ENCODE results near the gene CDKL2. TPM values are rescaled to one million over a fixed set of nuclear protein-coding genes. Genes with fewer than 3 reads are reported as not detected.

CDKL2 gene
- polyA plus RNA-seq = 0.50 to 0.64 TPM (median 0.61 TPM) in 3 replicates
- polyA plus RNA-seq (2011; ENCODE audit: low read depth) = not detected
- 0.60 and 0.94 TPM in 2 replicates for polyA plus RNA-seq (2011; cell fraction: cytosol; rRNA removed)
- polyA plus RNA-seq (2011; cell fraction: nucleus; rRNA removed) = 0.69 and 1.0 TPM in 2 replicates
- 0.08 and 0.53 TPM in 2 replicates for polyA plus RNA-seq (2012; ENCODE audit: low replicate concordance)
- 0.45 to 3.4 TPM (median 1.6 TPM) in 3 replicates for polyA minus RNA-seq
- polyA minus RNA-seq (2011; cell fraction: cytosol; rRNA and poly(A)+ RNA removed) = not detected
- 2.1 and 2.9 TPM in 2 replicates for polyA minus RNA-seq (2011; cell fraction: nucleus; rRNA and poly(A)+ RNA removed)

DNA sequence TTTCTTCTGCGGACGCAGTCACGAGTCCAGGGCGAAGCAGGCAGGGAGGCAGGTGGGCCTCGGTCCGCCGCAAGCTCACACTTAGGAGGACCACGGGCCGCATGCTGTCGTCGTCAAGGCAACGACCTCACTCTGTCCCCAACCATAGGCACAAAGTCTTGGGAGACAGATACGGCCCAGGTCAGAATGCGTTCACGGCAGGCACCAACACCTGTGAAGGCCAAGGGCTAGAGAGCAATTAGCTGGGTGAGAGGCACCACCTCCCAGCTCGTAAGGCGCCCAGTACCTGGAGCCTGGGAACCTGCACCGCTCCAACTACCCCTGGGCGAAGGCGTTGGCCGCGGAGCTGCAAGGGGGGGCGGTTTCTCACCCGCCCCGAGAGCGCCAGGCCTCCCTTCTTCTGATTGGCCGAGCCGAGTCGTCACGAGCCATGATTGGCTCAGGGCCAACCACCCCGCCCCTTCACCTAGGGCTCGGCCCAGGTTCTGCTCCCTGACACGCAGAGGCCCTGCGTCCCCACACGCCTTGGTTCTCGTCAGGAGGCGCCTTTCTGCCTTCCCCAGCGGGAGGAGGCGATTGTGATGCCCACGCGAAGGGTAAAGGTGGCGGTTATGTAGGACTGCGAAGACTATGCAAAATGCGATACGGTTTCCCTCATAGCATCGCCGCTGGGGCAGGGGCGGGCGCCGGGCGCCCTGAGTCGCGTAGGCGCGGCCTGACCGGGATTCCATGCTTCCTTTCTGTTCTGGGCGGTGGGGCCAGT, at the start of gene CDKL2:
CDKL2 (minus strand) TSS at position 355 of the 763 bp plus-strand sequence. CDS start 4,540 bp downstream, outside the sequence.
- Histone ChIP-seq H3K4me3 (ENCODE audit: control insufficient read depth in 2 of 3, extremely low read depth in 1 of 3, insufficient read depth in 2 of 3, low read depth in 1 of 3, low read length in 3 of 3) (peak within 1 kb of the TSS; percentile 40 to 90 (median 73)), H3K9me3 (ENCODE audit: control insufficient read depth, low read depth, low read length) (no peaks in the 10 kb centered on the region), H3K4me2 (ENCODE audit: control insufficient read depth, extremely low read depth, insufficient read depth, low read depth, low read length) (peak within 1 kb of the TSS; percentile 97), H3K9me1 (ENCODE audit: control insufficient read depth, extremely low read depth, insufficient read depth, low read length) (no peaks in the 10 kb centered on the region), H4K20me1 (ENCODE audit: control insufficient read depth, extremely low read depth, insufficient read depth, low read length) (no peaks in the 10 kb centered on the region), H2AFZ (ENCODE audit: control insufficient read depth, low read length) (peak within 1 kb of the TSS; percentile 97), H3K9ac (ENCODE audit: control insufficient read depth, extremely low read depth, insufficient read depth, low read length) (peak within 1 kb of the TSS; percentile 71), H3K4me1 (ENCODE audit: control insufficient read depth, extremely low read depth, insufficient read depth, low read length) (peaks cover 11% of the 10 kb centered on the region), H3K27ac (ENCODE audit: control insufficient read depth, insufficient read depth, low read length) (peak within 1 kb of the TSS; percentile 54), H3K27me3 (ENCODE audit: control insufficient read depth, extremely low read depth, insufficient read depth, low read length) (no peaks in the 10 kb centered on the region), H3K79me2 (ENCODE audit: control insufficient read depth, insufficient read depth, low read length) (no peaks in the 10 kb centered on the region), H3K36me3 (ENCODE audit: control insufficient read depth in 2 of 2, extremely low read depth in 1 of 2, insufficient read depth in 2 of 2, low read length in 2 of 2) (no peaks in the 10 kb centered on the region)
- peak; percentile 42 for DNase-seq (ENCODE audit: low read depth, low spot score)
- dilution Hi-C loops (cut with MboI; ENCODE audit: extremely low pct_ligation_motif_present, low sequenced_read_pairs) = no loop called here
- no peak for TF ChIP-seq EZH2 (IDR thresholded peaks at IDR 0.05; ENCODE audit: low read length)
- TF ChIP-seq, protein P1, sequence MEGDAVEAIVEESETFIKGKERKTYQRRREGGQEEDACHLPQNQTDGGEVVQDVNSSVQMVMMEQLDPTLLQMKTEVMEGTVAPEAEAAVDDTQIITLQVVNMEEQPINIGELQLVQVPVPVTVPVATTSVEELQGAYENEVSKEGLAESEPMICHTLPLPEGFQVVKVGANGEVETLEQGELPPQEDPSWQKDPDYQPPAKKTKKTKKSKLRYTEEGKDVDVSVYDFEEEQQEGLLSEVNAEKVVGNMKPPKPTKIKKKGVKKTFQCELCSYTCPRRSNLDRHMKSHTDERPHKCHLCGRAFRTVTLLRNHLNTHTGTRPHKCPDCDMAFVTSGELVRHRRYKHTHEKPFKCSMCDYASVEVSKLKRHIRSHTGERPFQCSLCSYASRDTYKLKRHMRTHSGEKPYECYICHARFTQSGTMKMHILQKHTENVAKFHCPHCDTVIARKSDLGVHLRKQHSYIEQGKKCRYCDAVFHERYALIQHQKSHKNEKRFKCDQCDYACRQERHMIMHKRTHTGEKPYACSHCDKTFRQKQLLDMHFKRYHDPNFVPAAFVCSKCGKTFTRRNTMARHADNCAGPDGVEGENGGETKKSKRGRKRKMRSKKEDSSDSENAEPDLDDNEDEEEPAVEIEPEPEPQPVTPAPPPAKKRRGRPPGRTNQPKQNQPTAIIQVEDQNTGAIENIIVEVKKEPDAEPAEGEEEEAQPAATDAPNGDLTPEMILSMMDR (optimal IDR thresholded peaks at IDR 0.05 in 1 of 3, IDR thresholded peaks at IDR 0.05 in 1 of 3, conservative IDR thresholded peaks at IDR 0.05 in 1 of 3; ENCODE audit: extremely low read depth in 1 of 3, insufficient read depth in 2 of 3, low read length in 3 of 3) = no peak
- FAIRE-seq = peak; percentile 49

DNA sequence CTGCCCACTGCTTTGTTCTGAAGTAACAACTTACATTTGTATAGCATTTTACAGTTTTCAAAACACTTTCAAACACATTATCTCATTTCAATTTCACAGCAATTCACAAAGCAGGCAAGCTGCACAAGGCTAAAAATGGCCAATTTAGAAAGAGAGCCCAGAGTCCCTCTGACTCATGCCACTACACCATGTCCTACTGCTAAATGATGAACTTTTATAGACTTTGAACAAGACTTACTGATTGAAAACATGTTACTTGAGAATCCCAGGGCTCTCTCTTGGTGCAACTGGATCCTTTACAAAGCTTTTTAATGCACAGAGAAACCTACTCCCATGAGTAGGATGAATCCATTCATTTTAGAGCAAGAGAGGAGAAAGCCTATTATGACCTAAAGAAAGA, 48.6 kb upstream of the CDKL2 start:
- Histone ChIP-seq H3K27ac (ENCODE audit: control insufficient read depth, insufficient read depth, low read length) (no peak overlapping the region), H4K20me1 (ENCODE audit: control insufficient read depth, extremely low read depth, insufficient read depth, low read length) (no peaks in the 10 kb centered on the region), H3K4me3 (ENCODE audit: control insufficient read depth in 2 of 3, extremely low read depth in 1 of 3, insufficient read depth in 2 of 3, low read depth in 1 of 3, low read length in 3 of 3) (no peak overlapping the region), H3K9ac (ENCODE audit: control insufficient read depth, extremely low read depth, insufficient read depth, low read length) (no peak overlapping the region), H3K79me2 (ENCODE audit: control insufficient read depth, insufficient read depth, low read length) (no peaks in the 10 kb centered on the region), H3K9me3 (ENCODE audit: control insufficient read depth, low read depth, low read length) (no peaks in the 10 kb centered on the region), H3K36me3 (ENCODE audit: control insufficient read depth in 2 of 2, extremely low read depth in 1 of 2, insufficient read depth in 2 of 2, low read length in 2 of 2) (peaks cover 0 to 3% of the 10 kb centered on the region in 2 experiments), H3K4me2 (ENCODE audit: control insufficient read depth, extremely low read depth, insufficient read depth, low read depth, low read length) (no peak overlapping the region), H3K27me3 (ENCODE audit: control insufficient read depth, extremely low read depth, insufficient read depth, low read length) (no peaks in the 10 kb centered on the region), H3K4me1 (ENCODE audit: control insufficient read depth, extremely low read depth, insufficient read depth, low read length) (peaks cover 5% of the 10 kb centered on the region), H3K9me1 (ENCODE audit: control insufficient read depth, extremely low read depth, insufficient read depth, low read length) (no peaks in the 10 kb centered on the region), H2AFZ (ENCODE audit: control insufficient read depth, low read length) (no peak overlapping the region)
- TF ChIP-seq EZH2 (IDR thresholded peaks at IDR 0.05; ENCODE audit: low read length) = no peak
- TF ChIP-seq, protein P1 (optimal IDR thresholded peaks at IDR 0.05 in 1 of 3, IDR thresholded peaks at IDR 0.05 in 1 of 3, conservative IDR thresholded peaks at IDR 0.05 in 1 of 3; ENCODE audit: extremely low read depth in 1 of 3, insufficient read depth in 2 of 3, low read length in 3 of 3) = no peak
- DNase-seq (ENCODE audit: low read depth, low spot score) (no peak), FAIRE-seq (peak; percentile 75)
- dilution Hi-C loops (cut with MboI; ENCODE audit: extremely low pct_ligation_motif_present, low sequenced_read_pairs) = no loop called here
